Colonic mucosa (tissue), 4 donors: ENCODE data around the gene NCK2. TPM values are rescaled to one million over a fixed set of nuclear protein-coding genes. Genes with fewer than 3 reads are reported as not detected.

Experiments used
- DNase-seq: peaks from one replicate; pipeline ENCODE4 v3.0.0-alpha.2; 2020
- H3K27ac ChIP-seq: fragments of 200-600 bp; one replicate; pipeline ENCODE4 v1.8.0; 2021
- H3K27me3 ChIP-seq: fragments of 200-600 bp; one replicate; pipeline ENCODE4 v1.8.0; 2021
- H3K36me3 ChIP-seq: fragments of 200-600 bp; one replicate; pipeline ENCODE4 v1.8.0; 2021
- H3K4me1 ChIP-seq: fragments of 200-600 bp; one replicate; pipeline ENCODE4 v1.8.0; 2021; ENCODE audit warnings: mild to moderate bottlenecking
- H3K4me3 ChIP-seq: fragments of 200-600 bp; one replicate; pipeline ENCODE4 v1.8.0; 2021
- H3K9ac ChIP-seq, 2 donors: one replicate each; pipeline ENCODE4 v1.7.0; 2013; ENCODE audit warnings: control low read depth in 2 of 2, low read depth in 2 of 2, low read length in 2 of 2
- H3K9me3 ChIP-seq: fragments of 200-600 bp; one replicate; pipeline ENCODE4 v1.8.0; 2021
- CTCF ChIP-seq: fragments of 200-600 bp; IDR thresholded peaks from one replicate; pipeline ENCODE4 v1.8.0; 2022; ENCODE audit warnings: antibody characterized with exemption, mild to moderate bottlenecking
- intact Hi-C: fragments of 100-400 bp; cut with DNase I; formaldehyde crosslinking; loops from one replicate; pipeline ENCODE4 v1.14.1; 2022
- total RNA-seq, 2 donors: library from RNA; stranded (reverse); fragmentation: NEBNext Ultra II Directional in 1 of 2; extraction: Animal tissue kit (Norgen Biotek cat#: 25700) in 1 of 2; gene quantifications; one replicate each; pipeline ENCODE4 v1.2.1, GENCODE V29; 2021
- donor health status: healthy.
- donor health status: DM: no; HTN: no; CAD: no.
- donor health status: DM: no; HTN: no; CAD: no.

NCK2 gene
- total RNA-seq, 2 donors from 2014 or later: 51.3 to 67.5 TPM

GRCh38 chr2:105798595-105798994 lies 53.9 kb downstream of the NCK2 start:
- Histone ChIP-seq H3K9me3 (no peaks in the 10 kb centered on the region), H3K4me3 (no peak overlapping the region), H3K36me3 (no peaks in the 10 kb centered on the region), H3K9ac (no peak overlapping the region), H3K4me1 (peaks cover 3% of the 10 kb centered on the region), H3K27ac (peak overlapping the region; percentile 23), H3K27me3 (no peaks in the 10 kb centered on the region)
- DNase-seq: no peak
- no peak for TF ChIP-seq CTCF
- intact Hi-C loops: no loop called here

- Histone ChIP-seq H3K4me1 (peaks cover 8% of the 10 kb centered on the region), H3K27ac (peak overlapping the region; percentile 11), H3K9ac (no peak overlapping the region), H3K27me3 (no peaks in the 10 kb centered on the region), H3K36me3 (no peaks in the 10 kb centered on the region), H3K4me3 (no peak overlapping the region), H3K9me3 (no peaks in the 10 kb centered on the region)
- intact Hi-C loops: no loop called here
- DNase-seq: no peak
- TF ChIP-seq CTCF: no peak
Measured at GRCh38 chr2:105800036-105800713, 55.5 kb downstream of the NCK2 start.

DNA sequence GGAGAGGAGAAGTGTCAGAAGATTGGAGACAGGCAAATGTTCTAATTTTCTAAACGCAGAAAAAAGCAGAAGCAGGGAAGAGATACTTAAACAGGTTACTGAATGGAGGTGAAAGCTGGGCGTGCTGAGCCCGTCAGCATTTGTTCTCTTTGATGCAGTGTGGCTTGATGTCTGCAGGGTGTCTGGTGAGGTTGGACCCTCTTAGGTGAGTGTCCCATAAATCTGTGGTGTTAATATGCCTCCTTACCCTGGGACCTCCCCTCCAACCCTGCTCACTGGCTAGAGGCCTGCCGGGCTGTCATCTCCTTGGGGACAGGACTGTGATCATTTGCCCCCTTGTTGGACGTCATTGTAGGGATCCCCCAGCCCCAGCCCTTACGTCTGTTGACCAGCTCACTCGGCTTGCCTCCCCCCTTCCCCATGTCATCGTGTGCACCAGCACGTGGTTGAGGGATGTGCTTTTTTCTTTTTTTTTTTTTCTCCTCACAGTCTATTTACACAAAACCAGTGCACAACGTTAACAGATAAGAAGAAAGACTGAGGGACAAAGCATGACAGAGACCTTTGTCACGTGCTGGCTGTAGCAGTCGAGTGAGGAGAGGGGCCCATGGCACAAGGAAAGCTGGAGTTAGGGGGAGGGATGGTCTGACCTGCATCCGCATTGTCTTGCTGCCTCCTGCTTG lies 56.4 kb downstream of the NCK2 start:
- Histone ChIP-seq H3K4me3 (no peak overlapping the region), H3K9me3 (no peaks in the 10 kb centered on the region), H3K4me1 (peaks cover 8% of the 10 kb centered on the region), H3K9ac (no peak overlapping the region), H3K27me3 (no peaks in the 10 kb centered on the region), H3K27ac (peak overlapping the region; percentile 11), H3K36me3 (no peaks in the 10 kb centered on the region)
- intact Hi-C loops: no loop called here
- DNase-seq: no peak
- no peak for TF ChIP-seq CTCF

DNA sequence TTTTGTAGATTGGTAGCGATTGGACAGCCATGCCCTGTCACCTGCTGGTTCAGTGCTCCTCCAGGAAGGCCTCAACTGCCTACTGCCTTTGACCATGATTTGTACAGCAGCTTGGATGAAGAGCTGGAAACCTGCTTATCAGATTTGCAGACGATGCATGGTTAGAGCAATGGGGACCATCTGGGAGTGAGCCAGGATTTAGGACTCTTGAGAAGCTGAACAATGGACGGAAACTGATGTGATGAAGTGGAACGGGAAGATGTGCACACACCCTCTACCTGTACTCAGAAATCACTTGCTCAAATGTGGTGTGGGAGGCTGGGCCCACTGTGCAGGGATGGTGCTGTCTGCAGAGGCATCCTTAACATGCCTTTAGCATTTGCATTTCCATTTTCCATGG lies 57.2 kb downstream of the NCK2 start:
- no peak for DNase-seq
- Histone ChIP-seq H3K9ac (no peak overlapping the region), H3K27me3 (no peaks in the 10 kb centered on the region), H3K9me3 (no peaks in the 10 kb centered on the region), H3K36me3 (no peaks in the 10 kb centered on the region), H3K4me1 (peaks cover 8% of the 10 kb centered on the region), H3K4me3 (no peak overlapping the region), H3K27ac (no peak overlapping the region)
- intact Hi-C loops: no loop called here
- no peak for TF ChIP-seq CTCF

GRCh38 chr2:105802587-105802986 lies 57.9 kb downstream of the NCK2 start:
- H3K4me1 ChIP-seq: peaks cover 8% of the 10 kb centered on the region
- no peaks in the 10 kb centered on the region for H3K9me3 ChIP-seq
- no peaks in the 10 kb centered on the region for H3K36me3 ChIP-seq
- intact Hi-C loops: no loop called here
- no peak for TF ChIP-seq CTCF
- no peak overlapping the region for H3K27ac ChIP-seq
- H3K27me3 ChIP-seq: no peaks in the 10 kb centered on the region
- H3K4me3 ChIP-seq: no peak overlapping the region
- no peak overlapping the region for H3K9ac ChIP-seq
- DNase-seq: no peak
